ENCODE results near the gene AIMP1. TPM values are rescaled to one million over a fixed set of nuclear protein-coding genes. Genes with fewer than 3 reads are reported as not detected.
"Not testable (repeated sequence)": the region's sequence is repeated elsewhere in the genome, so short reads cannot be mapped to it uniquely, and the experiment has no call there.

Gene AIMP1
- polyA plus RNA-seq, 3 donors = 15.2 to 65.6 (median 56.1) TPM

DNA sequence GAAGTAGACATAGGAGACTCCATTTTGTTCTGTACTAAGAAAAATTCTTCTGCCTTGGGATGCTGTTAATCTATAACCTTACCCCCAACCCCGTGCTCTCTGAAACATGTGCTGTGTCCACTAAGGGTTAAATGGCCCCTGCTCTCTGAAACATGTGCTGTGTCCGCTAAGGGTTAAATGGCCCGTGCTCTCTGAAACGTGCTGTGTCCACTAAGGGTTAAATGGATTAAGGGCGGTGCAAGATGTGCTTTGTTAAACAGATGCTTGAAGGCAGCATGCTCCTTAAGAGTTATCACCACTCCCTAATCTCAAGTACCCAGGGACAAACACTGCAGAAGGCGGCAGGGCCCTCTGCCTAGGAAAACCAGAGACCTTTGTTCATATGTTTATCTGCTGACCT, 5.5 kb downstream of the AIMP1 start:
- H3K27me3 ChIP-seq (ENCODE audit: control insufficient read depth in 2 of 2, insufficient read depth in 2 of 2, low read length in 2 of 2); H3K9me3 ChIP-seq (replicated peaks in 1 of 2; ENCODE audit: control insufficient read depth in 1 of 2, insufficient read depth in 1 of 2, low read length in 2 of 2); H4K20me1 ChIP-seq (ENCODE audit: insufficient read depth, low read length); H3K27ac ChIP-seq (ENCODE audit: low read depth in 1 of 2, low read length in 2 of 2); DNase-seq; H2AFZ ChIP-seq (ENCODE audit: insufficient read depth, low read depth, low read length, poor library complexity, severe bottlenecking); H3K9me3 Mint-ChIP-seq; H3K9ac ChIP-seq (ENCODE audit: insufficient read depth, low read length, poor library complexity, severe bottlenecking); H3K4me3 ChIP-seq (replicated peaks in 1 of 3; ENCODE audit: low read depth in 2 of 3, low read length in 3 of 3); H3K4me2 ChIP-seq (replicated peaks; ENCODE audit: extremely low read depth, low read length, poor library complexity, severe bottlenecking); intact Hi-C loops (cut with micrococcal nuclease); H3K27me3 Mint-ChIP-seq (ENCODE audit: low read depth in 3 of 3); H3K4me3 Mint-ChIP-seq: not testable (repeated sequence)
- peaks cover 11% of the 10 kb centered on the region for H3K4me1 Mint-ChIP-seq
- Histone ChIP-seq H3K79me2 (ENCODE audit: insufficient read depth, low read length) (peaks cover 63% of the 10 kb centered on the region), H3K4me1 (ENCODE audit: control insufficient read depth in 1 of 2, insufficient read depth in 2 of 2, low read length in 2 of 2) (peaks cover 12 to 14% of the 10 kb centered on the region in 2 donors), H3K36me3 (replicated peaks in 1 of 2; ENCODE audit: control insufficient read depth in 1 of 2, insufficient read depth in 2 of 2, low read length in 2 of 2) (peaks cover 26 to 37% of the 10 kb centered on the region in 2 donors)
- H3K36me3 Mint-ChIP-seq = peaks cover 25 to 30% of the 10 kb centered on the region in 2 donors
- peak overlapping the region in 2 of 7 donors; percentile 25 to 30 for H3K27ac Mint-ChIP-seq
- no CpG with 5 or more reads among the region's 6 CpGs for WGBS (ENCODE audit: insufficient coverage)

DNA sequence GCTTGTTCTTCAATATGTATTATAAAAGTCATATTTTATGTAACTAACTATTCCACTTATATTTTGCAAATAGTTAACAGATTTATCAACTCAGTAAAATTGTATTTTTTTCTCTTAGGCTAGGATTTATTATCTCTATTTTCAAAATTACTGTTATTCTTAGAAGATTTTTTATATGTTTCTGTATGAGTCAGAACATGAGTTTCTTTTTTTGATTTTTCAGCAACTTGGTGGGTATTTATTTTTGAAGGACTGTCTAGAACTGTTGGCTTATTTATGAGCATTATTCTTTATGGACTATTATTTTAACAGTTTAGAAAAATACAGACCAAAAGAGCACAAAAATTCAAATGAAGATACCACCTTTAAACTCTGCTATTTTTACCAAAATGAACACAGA, 6.8 kb downstream of the AIMP1 start:
- H3K4me1 Mint-ChIP-seq = peaks cover 11% of the 10 kb centered on the region

More for the DNA sequence above, 6.8 kb downstream of the AIMP1 start:
- Histone ChIP-seq H3K4me3 (replicated peaks in 1 of 3; ENCODE audit: low read depth in 2 of 3, low read length in 3 of 3) (no peak overlapping the region), H3K9me3 (replicated peaks in 1 of 2; ENCODE audit: control insufficient read depth in 1 of 2, insufficient read depth in 1 of 2, low read length in 2 of 2) (no peaks in the 10 kb centered on the region), H4K20me1 (ENCODE audit: insufficient read depth, low read length) (no peaks in the 10 kb centered on the region), H3K4me2 (replicated peaks; ENCODE audit: extremely low read depth, low read length, poor library complexity, severe bottlenecking) (no peak overlapping the region), H3K27me3 (ENCODE audit: control insufficient read depth in 2 of 2, insufficient read depth in 2 of 2, low read length in 2 of 2) (no peaks in the 10 kb centered on the region), H2AFZ (ENCODE audit: insufficient read depth, low read depth, low read length, poor library complexity, severe bottlenecking) (no peak overlapping the region), H3K27ac (ENCODE audit: low read depth in 1 of 2, low read length in 2 of 2) (no peak overlapping the region), H3K9ac (ENCODE audit: insufficient read depth, low read length, poor library complexity, severe bottlenecking) (no peak overlapping the region), H3K79me2 (ENCODE audit: insufficient read depth, low read length) (peaks cover 50% of the 10 kb centered on the region), H3K36me3 (replicated peaks in 1 of 2; ENCODE audit: control insufficient read depth in 1 of 2, insufficient read depth in 2 of 2, low read length in 2 of 2) (peaks cover 39 to 50% of the 10 kb centered on the region in 2 donors), H3K4me1 (ENCODE audit: control insufficient read depth in 1 of 2, insufficient read depth in 2 of 2, low read length in 2 of 2) (peaks cover 0 to under 1% of the 10 kb centered on the region in 2 donors)
- no peak for DNase-seq
- Mint-ChIP-seq H3K27me3 (ENCODE audit: low read depth in 3 of 3) (no peaks in the 10 kb centered on the region), H3K27ac (no peak overlapping the region), H3K4me3 (no peak overlapping the region), H3K36me3 (peaks cover 38 to 42% of the 10 kb centered on the region in 2 donors), H3K9me3 (peaks cover 0 to 9% (median 3%) of the 10 kb centered on the region in 7 donors)
- intact Hi-C loops (cut with micrococcal nuclease) = no loop called here
- no peak for TF ChIP-seq CTCF (IDR thresholded peaks at IDR 0.05)

All from CD14-positive monocyte (primary cell).